GM20431 (cell line): ENCODE measurements around the gene CFAP161.
"Not testable (repeated sequence)": the region's sequence is repeated elsewhere in the genome, so short reads cannot be mapped to it uniquely, and the experiment has no call there.

Source experiments
- in situ Hi-C: fragments of 300-500 bp; cut with MseI, MboI; formaldehyde crosslinking; loops from one replicate; pipeline ENCODE4 v1.15.0; 2020; ENCODE audit warnings: low sequenced_read_pairs; ENCODE audit not compliant: unreplicated experiment

Gene CFAP161

DNA sequence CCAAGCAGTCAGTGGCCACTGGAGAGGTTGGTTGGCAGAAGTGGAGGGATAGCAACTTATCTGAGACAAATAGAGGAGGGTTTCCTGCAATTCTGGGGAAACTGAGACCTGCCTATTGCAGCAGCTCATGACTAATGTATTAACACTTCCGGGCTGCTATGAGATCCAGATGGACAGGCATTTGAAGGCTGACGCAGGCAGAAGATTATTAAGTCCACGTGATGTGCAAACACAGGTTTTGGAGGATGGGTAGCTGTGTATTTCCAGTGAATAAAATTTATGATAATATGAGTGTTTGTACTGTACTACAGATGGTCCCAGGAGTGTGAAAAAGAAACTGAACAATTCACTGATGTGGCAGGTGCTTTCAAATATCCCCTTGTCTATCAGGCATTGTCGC is 28.5 kb upstream of the CFAP161 start:
- in situ Hi-C loops: loop anchor here (10.0 kb wide), 1 partner anchor 159 kb away; no protein-coding TSS in a partner anchor

DNA sequence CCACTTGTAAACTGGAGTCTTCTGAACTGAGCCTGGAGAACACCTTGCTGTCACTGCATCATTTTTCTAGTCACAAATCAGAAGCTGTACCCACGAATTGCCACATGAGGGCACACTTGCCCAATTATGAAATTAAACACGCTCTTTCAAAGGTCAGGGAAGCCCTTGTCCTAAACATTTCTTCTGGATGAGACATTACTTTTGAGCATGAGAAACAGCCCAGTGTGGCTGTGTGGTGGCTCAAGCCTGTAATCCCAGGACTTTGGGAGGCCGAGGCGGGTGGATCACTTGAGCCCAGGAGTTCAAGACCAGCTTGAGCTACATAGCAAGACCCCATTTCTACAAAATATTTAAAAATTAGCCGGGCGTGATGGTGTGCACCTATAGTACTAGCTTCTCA is 27.5 kb upstream of the CFAP161 start:
- in situ Hi-C loops: loop anchor here (10.0 kb wide), 1 partner anchor 158 kb away; no protein-coding TSS in a partner anchor

DNA sequence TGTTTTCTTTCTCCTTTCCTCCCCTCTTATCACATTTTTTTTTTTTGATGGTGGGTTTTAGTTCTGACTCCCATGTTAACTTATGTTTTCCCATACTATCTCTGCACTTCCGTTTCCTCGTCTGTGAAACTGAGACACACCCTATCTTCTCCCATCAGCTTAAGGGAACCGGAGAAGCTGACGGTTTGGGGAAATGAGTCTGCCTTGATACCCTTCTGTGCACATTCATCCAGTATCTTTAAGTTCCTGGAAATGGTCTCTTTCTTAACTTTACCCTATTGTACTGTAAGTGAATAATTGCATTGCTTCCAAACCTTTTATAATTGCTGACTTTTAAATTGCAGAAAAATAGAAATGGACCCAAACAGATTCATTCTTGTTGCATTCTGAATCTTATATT is 26.2 kb upstream of the CFAP161 start:
- in situ Hi-C loops: loop anchor here (10.0 kb wide), 1 partner anchor 157 kb away; no protein-coding TSS in a partner anchor

GRCh38 chr15:81108427-81108826 is 25.6 kb upstream of the CFAP161 start:
- in situ Hi-C loops: loop anchor here (10.0 kb wide), 1 partner anchor 156 kb away; no protein-coding TSS in a partner anchor

GRCh38 chr15:81111018-81111417 is 23.1 kb upstream of the CFAP161 start:
- in situ Hi-C loops: no loop called here

GRCh38 chr15:81111510-81112470 is 22.3 kb upstream of the CFAP161 start:
- in situ Hi-C loops: no loop called here

DNA sequence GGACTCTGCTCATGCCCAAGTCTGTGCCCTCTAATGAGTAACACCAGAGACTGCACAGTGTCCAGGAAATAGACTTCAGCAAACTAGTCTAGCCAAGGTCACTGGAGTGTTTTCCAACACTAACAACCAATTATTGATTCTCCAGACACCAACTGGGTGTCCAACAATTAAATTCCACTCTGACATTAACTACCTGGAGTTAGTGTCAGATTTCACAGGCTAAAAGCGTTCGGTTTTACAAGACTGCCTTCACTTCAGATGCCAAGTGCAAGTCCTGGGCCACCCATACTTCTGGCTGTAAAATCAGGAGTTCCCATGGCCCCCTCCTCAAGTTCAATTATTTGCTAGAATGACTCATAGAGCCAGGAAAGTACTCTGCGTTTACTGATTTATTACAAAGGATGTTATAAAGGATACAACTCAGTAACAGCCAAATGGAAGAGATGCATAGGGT is 20.8 kb upstream of the CFAP161 start:
- in situ Hi-C loops: no loop called here

- in situ Hi-C loops: no loop called here
Observed at GRCh38 chr15:81113861-81114291, 20.2 kb upstream of the CFAP161 start.

DNA sequence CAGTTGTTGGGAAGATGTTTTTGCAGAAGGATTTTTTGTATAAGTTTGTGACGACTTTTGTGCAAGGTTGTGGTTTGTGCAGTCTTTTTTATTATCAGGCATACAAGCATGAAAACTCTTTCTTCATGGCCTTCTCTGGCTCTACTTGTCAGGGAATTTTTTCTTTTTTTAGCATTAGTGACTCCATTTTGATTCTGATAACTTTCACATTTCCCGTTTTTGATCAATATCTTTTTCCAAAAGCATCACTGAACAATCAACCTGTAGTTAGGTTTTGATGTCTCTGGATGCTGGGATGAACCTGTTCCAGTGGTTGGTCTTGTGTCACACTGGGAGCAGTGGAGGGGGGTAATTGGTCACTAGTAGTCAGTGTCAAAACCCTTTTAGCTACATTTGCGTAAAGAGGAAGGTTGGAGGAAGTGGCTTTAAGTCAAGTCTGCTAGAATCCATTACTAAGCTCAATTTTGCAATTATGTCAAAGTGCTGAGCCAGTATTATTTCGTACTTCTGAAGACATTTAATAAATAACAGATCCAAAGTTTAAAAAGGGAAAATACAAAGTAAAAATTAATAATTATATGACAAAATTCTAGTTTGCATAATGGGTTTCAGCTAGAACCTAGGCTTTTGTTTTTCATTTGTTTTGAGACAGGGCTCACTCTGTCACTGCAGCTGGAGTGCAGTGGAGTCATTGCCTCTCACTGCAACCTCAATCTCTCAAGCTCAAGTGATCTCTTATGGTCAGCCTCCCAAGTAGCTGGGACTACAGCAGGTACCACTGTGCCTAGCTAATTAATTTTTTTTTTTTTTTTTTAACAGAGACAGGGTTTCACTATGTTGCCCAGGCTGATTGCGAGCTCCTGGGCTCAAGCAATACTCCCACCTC is 18.8 kb upstream of the CFAP161 start:
- in situ Hi-C loops: no loop called here

- in situ Hi-C loops: no loop called here
Observed at GRCh38 chr15:81117136-81117535, 16.9 kb upstream of the CFAP161 start.

GRCh38 chr15:81117581-81117980 is 16.5 kb upstream of the CFAP161 start:
- in situ Hi-C loops: no loop called here

- in situ Hi-C loops: no loop called here
Observed at GRCh38 chr15:81118361-81118760, 15.7 kb upstream of the CFAP161 start.

GRCh38 chr15:81120069-81120468 is 14.0 kb upstream of the CFAP161 start:
- in situ Hi-C loops: no loop called here

GRCh38 chr15:81126892-81127291 is 7.2 kb upstream of the CFAP161 start:
- in situ Hi-C loops: no loop called here

DNA sequence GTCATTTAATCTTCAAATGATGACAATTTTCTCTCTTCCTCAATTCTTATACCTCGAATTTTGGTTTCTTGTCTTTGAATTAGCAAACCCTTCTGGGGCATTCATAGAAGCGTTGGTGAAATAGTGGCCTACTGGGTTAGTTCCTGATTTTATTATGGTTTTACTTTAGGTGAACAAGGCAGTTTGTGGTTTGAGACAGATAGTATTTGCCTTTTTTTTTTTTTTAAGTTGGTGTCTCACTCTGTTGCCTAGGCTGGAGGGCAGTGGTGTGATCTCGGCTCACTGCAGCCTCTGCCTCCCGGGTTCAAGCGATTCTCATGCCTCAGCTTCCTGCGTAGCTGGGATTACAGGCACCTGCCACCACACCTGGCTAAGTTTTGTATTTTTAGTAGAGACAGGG is 7.4 kb downstream of the CFAP161 start:
- in situ Hi-C loops: not testable (repeated sequence)

DNA sequence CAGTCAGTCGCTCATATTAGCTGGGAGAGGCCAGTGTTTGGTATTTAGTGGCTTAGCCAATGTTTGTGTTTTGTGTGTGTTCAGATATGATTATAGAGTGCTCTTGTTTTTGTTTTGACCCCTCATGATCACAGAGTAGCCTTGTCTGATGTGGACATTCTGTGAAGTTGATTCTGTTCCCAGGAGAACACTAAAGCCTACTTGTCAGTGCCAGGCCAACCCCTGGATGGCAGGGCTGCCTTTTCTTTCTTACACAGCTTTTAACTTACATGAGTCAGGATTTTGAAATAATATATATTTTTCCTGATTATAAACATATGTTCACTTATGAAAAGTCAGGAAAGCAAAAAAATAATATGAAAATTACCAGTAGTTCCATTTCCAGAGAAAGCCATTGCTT is 11.9 kb downstream of the CFAP161 start:
- in situ Hi-C loops: no loop called here

DNA sequence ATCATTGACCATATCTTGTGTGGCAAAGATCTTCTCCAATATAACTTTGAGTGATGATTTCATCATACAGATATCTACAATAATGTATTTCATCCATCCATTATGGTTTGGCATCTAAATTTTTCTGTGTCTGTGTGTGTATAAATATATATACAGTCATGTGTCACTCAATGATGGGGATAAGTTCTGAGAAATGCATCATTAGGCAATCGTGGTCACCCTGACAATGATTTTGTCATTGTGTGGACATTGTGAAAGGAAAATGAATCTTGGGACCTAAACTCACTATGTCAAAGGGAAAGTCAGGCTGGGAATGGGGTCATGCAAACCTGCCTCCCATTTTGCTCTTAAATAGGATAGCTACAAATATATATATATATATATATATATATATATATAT is 12.4 kb downstream of the CFAP161 start:
- in situ Hi-C loops: no loop called here

- in situ Hi-C loops: no loop called here
Observed at GRCh38 chr15:81151389-81151788, 17.3 kb downstream of the CFAP161 start.

GRCh38 chr15:81152339-81152738 is 18.3 kb downstream of the CFAP161 start:
- in situ Hi-C loops: no loop called here

DNA sequence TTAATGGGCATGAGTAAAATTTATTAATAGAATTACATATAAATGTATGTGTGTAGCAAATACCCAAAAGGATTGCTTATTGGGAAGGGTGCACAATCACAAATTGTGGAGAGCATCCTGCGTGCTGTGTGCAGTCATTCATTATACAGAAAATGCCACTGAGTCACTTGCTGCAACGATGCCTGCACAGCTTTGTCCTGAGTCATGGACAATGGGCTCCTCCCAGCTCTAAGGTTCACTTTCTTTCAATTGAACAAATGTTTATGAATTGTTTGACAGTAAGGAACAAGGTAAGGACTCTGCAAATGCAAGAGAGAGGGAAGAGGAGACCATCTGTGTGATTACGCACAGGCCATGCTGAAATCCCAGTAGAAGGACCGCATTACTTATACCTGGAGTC is 18.7 kb downstream of the CFAP161 start:
- in situ Hi-C loops: no loop called here
